CD14-positive monocyte (primary cell): ENCODE measurements around the gene NTN3. TPM values are rescaled to one million over a fixed set of nuclear protein-coding genes. Genes with fewer than 3 reads are reported as not detected.

Source experiments
- DNase-seq, 3 donors: peaks; one replicate each; pipeline ENCODE4 v3.0.0-alpha.2; 2011 to 2022
- H2AFZ ChIP-seq: 2 replicates; pipeline ENCODE4 v1.6.0; 2012; ENCODE audit warnings: mild to moderate bottlenecking, low read depth, low read length, inconsistent platforms; ENCODE audit not compliant: insufficient read depth, poor library complexity, severe bottlenecking
- H3K27ac ChIP-seq, 2 donors: 1 replicate in 1 of 2; 2 replicates in 1 of 2; pipeline ENCODE4 v1.5.1; 2012 to 2013; ENCODE audit warnings: low read length in 2 of 2, control low read depth in 1 of 2, inconsistent platforms in 1 of 2, low read depth in 1 of 2, mild to moderate bottlenecking in 1 of 2
- H3K27me3 ChIP-seq, 2 donors: one replicate each; pipeline versions ENCODE4 v1.6.0 to v1.6.1; 2011 to 2013; ENCODE audit warnings: low read length in 2 of 2; ENCODE audit not compliant: control insufficient read depth in 2 of 2, insufficient read depth in 2 of 2
- H3K36me3 ChIP-seq, 2 donors: replicated peaks in 1 of 2; 1 replicate in 1 of 2; 2 replicates in 1 of 2; pipeline versions ENCODE4 v1.5.1 to v1.6.1; 2012 to 2013; ENCODE audit warnings: low read length in 2 of 2, control low read depth in 1 of 2, inconsistent platforms in 1 of 2, mild to moderate bottlenecking in 1 of 2; ENCODE audit not compliant: insufficient read depth in 2 of 2, control insufficient read depth in 1 of 2
- H3K4me1 ChIP-seq, 2 donors: 1 replicate in 1 of 2; 2 replicates in 1 of 2; pipeline versions ENCODE4 v1.5.1 to v1.6.1; 2012 to 2013; ENCODE audit warnings: low read length in 2 of 2, control low read depth in 1 of 2, inconsistent platforms in 1 of 2, mild to moderate bottlenecking in 1 of 2, moderate library complexity in 1 of 2; ENCODE audit not compliant: insufficient read depth in 2 of 2, control insufficient read depth in 1 of 2
- H3K4me2 ChIP-seq: replicated peaks from 2 replicates; pipeline ENCODE3; 2012; ENCODE audit warnings: low read length, moderate library complexity, mild to moderate bottlenecking; ENCODE audit not compliant: poor library complexity, severe bottlenecking; ENCODE audit errors: extremely low read depth
- H3K4me3 ChIP-seq, 3 experiments: fragments of 200-600 bp in 1 of 3; sonication (generic) in 1 of 3; replicated peaks in 1 of 3; 1 replicate in 2 of 3; 2 replicates in 1 of 3; pipeline ENCODE4 v1.5.1; 2011 to 2013; ENCODE audit warnings: low read length in 3 of 3, mild to moderate bottlenecking in 3 of 3, control low read depth in 2 of 3, low read depth in 2 of 3, inconsistent platforms in 1 of 3, moderate library complexity in 1 of 3
- H3K79me2 ChIP-seq: 2 replicates; pipeline ENCODE4 v1.6.0; 2012; ENCODE audit warnings: mild to moderate bottlenecking, control low read depth, inconsistent platforms, low read length, moderate library complexity; ENCODE audit not compliant: insufficient read depth
- H3K9ac ChIP-seq: 2 replicates; pipeline ENCODE4 v1.6.0; 2017; ENCODE audit warnings: low read length, mild to moderate bottlenecking; ENCODE audit not compliant: insufficient read depth, poor library complexity, severe bottlenecking
- H3K9me3 ChIP-seq, 2 donors: replicated peaks in 1 of 2; 1 replicate in 1 of 2; 2 replicates in 1 of 2; pipeline versions ENCODE4 v1.5.1 to v1.6.1; 2012 to 2013; ENCODE audit warnings: low read length in 2 of 2, control low read depth in 1 of 2; ENCODE audit not compliant: control insufficient read depth in 1 of 2, insufficient read depth in 1 of 2
- H4K20me1 ChIP-seq: 2 replicates; pipeline ENCODE4 v1.6.0; 2012; ENCODE audit warnings: mild to moderate bottlenecking, low read length, control low read depth, moderate library complexity; ENCODE audit not compliant: insufficient read depth
- H3K27ac Mint-ChIP-seq, 7 donors: one replicate each; pipeline ENCODE4 v1.8.0; 2020; ENCODE audit warnings: mild to moderate bottlenecking in 7 of 7, mixed read lengths in 7 of 7, moderate library complexity in 6 of 7, inconsistent platforms in 2 of 7
- H3K27me3 Mint-ChIP-seq, 3 donors: one replicate each; pipeline ENCODE4 v1.8.0; 2021 to 2022; ENCODE audit warnings: low read depth in 3 of 3, mild to moderate bottlenecking in 3 of 3, mixed read lengths in 3 of 3, moderate library complexity in 3 of 3, inconsistent platforms in 1 of 3
- H3K36me3 Mint-ChIP-seq, 2 donors: one replicate each; pipeline ENCODE4 v1.8.0; 2020; ENCODE audit warnings: mixed read lengths in 2 of 2, inconsistent platforms in 1 of 2, mild to moderate bottlenecking in 1 of 2
- H3K4me1 Mint-ChIP-seq: one replicate; pipeline ENCODE4 v1.8.0; 2020; ENCODE audit warnings: mild to moderate bottlenecking, mixed read lengths
- H3K4me3 Mint-ChIP-seq, 2 donors: one replicate each; pipeline ENCODE4 v1.8.0; 2020; ENCODE audit warnings: mild to moderate bottlenecking in 2 of 2, mixed read lengths in 2 of 2, moderate library complexity in 1 of 2
- H3K9me3 Mint-ChIP-seq, 7 donors: one replicate each; pipeline ENCODE4 v1.8.0; 2020 to 2022; ENCODE audit warnings: mixed read lengths in 7 of 7, mild to moderate bottlenecking in 6 of 7, moderate library complexity in 6 of 7, inconsistent platforms in 2 of 7
- WGBS: methylation state at CpG from one replicate; pipeline ENCODE4 v1.1.5; 2013; ENCODE audit warnings: missing lambda C conversion rate; ENCODE audit not compliant: insufficient coverage; 5-methylcytosine and 5-hydroxymethylcytosine counted together
- intact Hi-C, 2 donors: fragments of 100-400 bp; cut with micrococcal nuclease; formaldehyde crosslinking; loops; one replicate each; pipeline versions ENCODE4 v1.15.0 to v1.15.1; 2023
- polyA plus RNA-seq, 3 donors: library from polyadenylated mRNA; depleted of rRNA in 1 of 3; unstranded in 2 of 3; stranded (reverse) in 1 of 3; fragments of 300-500 nt in 2 of 3; fragments of >200 nt in 1 of 3; fragmentation: Illumina TruSeq in 2 of 3; gene quantifications; 1 replicate in 2 of 3; 2 replicates in 1 of 3; pipeline ENCODE4 v1.2.3, GENCODE V29; 2012 to 2021
- TF ChIP-seq, protein P1 (sequence below): fragments of 200-600 bp; IDR thresholded peaks from one replicate; pipeline ENCODE4 v1.8.0; 2022; ENCODE audit warnings: antibody characterized with exemption, mild to moderate bottlenecking

The NTN3 gene
- polyA plus RNA-seq, 3 donors, result not detected

DNA sequence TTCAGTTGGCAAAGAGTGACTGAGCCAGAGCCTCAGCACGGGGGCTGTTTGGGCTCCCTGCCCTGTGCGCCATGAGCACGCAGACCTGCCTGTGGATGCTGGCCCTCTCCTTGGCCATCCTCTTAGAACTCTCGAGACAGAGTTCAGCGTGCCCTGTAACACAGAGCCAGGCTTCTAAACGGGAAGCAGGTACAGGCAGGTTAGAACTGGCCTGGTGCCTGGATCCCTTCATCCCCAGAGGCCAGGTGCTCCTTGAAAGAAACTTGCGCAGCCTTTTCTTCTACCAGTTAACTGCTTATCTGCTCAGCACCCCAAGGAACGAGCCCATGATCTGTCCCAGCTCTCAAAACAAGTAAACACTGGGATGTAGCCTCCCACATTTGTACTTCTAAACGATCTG, 35.0 kb upstream of the NTN3 start:
- H3K27ac Mint-ChIP-seq, result peak overlapping the region in 1 of 7 donors; percentile 14
- H3K27me3 Mint-ChIP-seq, result no peaks in the 10 kb centered on the region
- Histone ChIP-seq H3K4me3 (no peak overlapping the region), H3K79me2 (peaks cover 36% of the 10 kb centered on the region), H3K27me3 (no peaks in the 10 kb centered on the region), H3K4me1 (peaks cover 0 to 1% of the 10 kb centered on the region in 2 donors), H3K9me3 (no peaks in the 10 kb centered on the region), H3K9ac (no peak overlapping the region), H3K27ac (no peak overlapping the region), H3K4me2 (no peak overlapping the region), H3K36me3 (peaks cover 34 to 70% of the 10 kb centered on the region in 2 donors), H2AFZ (no peak overlapping the region), H4K20me1 (no peaks in the 10 kb centered on the region)
- H3K9me3 Mint-ChIP-seq, result no peaks in the 10 kb centered on the region
- TF ChIP-seq, protein P1, sequence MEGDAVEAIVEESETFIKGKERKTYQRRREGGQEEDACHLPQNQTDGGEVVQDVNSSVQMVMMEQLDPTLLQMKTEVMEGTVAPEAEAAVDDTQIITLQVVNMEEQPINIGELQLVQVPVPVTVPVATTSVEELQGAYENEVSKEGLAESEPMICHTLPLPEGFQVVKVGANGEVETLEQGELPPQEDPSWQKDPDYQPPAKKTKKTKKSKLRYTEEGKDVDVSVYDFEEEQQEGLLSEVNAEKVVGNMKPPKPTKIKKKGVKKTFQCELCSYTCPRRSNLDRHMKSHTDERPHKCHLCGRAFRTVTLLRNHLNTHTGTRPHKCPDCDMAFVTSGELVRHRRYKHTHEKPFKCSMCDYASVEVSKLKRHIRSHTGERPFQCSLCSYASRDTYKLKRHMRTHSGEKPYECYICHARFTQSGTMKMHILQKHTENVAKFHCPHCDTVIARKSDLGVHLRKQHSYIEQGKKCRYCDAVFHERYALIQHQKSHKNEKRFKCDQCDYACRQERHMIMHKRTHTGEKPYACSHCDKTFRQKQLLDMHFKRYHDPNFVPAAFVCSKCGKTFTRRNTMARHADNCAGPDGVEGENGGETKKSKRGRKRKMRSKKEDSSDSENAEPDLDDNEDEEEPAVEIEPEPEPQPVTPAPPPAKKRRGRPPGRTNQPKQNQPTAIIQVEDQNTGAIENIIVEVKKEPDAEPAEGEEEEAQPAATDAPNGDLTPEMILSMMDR, result no peak
- 98% methylated on average over 7 of the region's 9 CpGs for WGBS
- no peak for DNase-seq
- intact Hi-C loops, result loop anchor here in 1 of 2 donors (10.0 kb wide), 1 partner anchor 69 kb away; no protein-coding TSS in a partner anchor
- H3K4me3 Mint-ChIP-seq, result no peak overlapping the region
- peaks cover 57 to 78% of the 10 kb centered on the region in 2 donors for H3K36me3 Mint-ChIP-seq
- peaks cover 1% of the 10 kb centered on the region for H3K4me1 Mint-ChIP-seq

DNA sequence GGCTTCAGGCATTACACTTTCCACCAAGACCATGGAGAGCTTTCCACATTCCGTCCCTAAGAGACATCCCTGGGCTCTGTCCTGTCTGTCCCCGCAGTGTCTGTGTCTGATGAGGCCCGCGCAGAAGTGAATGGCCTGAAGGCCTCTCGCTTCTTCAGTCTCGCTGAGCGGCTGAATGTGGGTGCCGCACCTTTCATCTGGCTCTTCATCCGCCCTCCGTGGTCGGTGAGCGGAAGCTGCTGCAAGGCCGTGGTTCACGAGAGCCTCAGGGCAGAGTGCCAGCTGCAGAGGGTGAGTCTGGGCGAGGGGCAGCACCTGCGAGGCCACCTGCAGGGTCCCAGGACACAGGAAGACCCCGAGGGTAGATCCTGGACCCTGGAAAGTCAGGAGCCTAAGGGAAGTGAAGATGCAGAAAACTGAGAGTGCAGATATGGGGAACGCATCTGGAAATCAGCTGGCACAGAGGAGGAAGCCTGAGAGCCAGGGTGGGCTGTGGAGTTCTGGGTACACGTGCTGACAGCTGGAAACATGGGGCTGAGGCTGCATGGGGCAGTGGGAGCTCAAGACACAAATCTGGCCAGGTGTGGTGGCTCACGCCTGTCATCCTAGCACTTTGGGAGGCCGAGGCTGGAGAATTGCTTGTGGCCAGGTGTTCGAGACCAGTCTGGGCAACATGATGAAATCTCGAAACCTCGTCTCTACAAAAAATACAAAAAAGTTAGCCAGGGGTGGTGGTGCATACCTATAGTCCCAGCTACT, 33.9 kb upstream of the NTN3 start:
- Mint-ChIP-seq H3K27ac (peak overlapping the region in 2 of 7 donors; percentile 5 to 25), H3K4me3 (no peak overlapping the region), H3K27me3 (no peaks in the 10 kb centered on the region), H3K9me3 (no peaks in the 10 kb centered on the region), H3K36me3 (peaks cover 58 to 81% of the 10 kb centered on the region in 2 donors), H3K4me1 (no peaks in the 10 kb centered on the region)
- TF ChIP-seq, protein P1, result no peak
- Histone ChIP-seq H3K27me3 (no peaks in the 10 kb centered on the region), H3K4me1 (no peaks in the 10 kb centered on the region), H3K9ac (no peak overlapping the region), H2AFZ (no peak overlapping the region), H3K27ac (no peak overlapping the region), H3K4me2 (no peak overlapping the region), H3K79me2 (peaks cover 25% of the 10 kb centered on the region), H3K36me3 (peaks cover 34 to 72% of the 10 kb centered on the region in 2 donors), H3K9me3 (no peaks in the 10 kb centered on the region), H3K4me3 (no peak overlapping the region), H4K20me1 (no peaks in the 10 kb centered on the region)
- intact Hi-C loops, result loop anchor here in 1 of 2 donors (10.0 kb wide), 1 partner anchor 68 kb away; no protein-coding TSS in a partner anchor
- DNase-seq, result no peak
- WGBS, result 94% methylated on average over 22 of the region's 24 CpGs
